ENCODE measurements around the gene UBXN2A.
"Not testable (repeated sequence)": the region's sequence is repeated elsewhere in the genome, so short reads cannot be mapped to it uniquely, and the experiment has no call there.

The UBXN2A gene

DNA sequence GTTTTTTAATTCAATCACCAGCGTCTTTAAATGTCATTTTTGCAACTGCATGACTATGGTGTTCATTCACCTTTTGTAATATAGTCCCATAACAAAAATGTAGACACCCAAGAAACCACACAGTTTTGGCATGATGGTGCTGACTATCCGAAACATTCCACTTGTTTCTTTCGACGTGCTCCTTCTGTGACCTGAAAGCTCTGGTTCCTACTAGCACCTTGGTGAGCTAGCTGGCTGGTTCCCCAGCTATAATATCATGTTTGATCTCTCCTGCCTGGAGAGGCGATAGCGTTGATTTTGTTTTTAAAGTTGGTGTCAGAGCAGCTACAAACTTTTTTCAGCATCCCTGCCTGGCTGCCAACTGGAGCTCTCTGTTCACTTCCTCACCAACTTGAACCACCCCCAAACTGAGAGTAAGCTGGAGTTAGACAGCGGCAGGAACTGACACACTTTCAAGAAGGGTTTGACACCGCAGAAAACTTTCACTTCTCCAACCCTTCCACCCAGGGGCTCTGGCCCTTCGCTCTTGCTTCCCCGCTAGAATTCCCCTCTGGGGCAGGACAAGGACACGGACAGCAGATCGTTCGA, 14.5 kb upstream of the UBXN2A start:
- Mint-ChIP-seq H3K4me1 (peaks cover 45% of the 10 kb centered on the region), H3K36me3 (peaks cover 13% of the 10 kb centered on the region), H3K9me3 (no peaks in the 10 kb centered on the region), H3K27ac (peak overlapping the region; percentile 99), H3K4me3 (peak overlapping the region; percentile 96)
- DNase-seq (ENCODE audit: low spot score in 2 of 2) (peak in 1 of 2 donors; percentile 44), ATAC-seq (peak; percentile 66)

DNA sequence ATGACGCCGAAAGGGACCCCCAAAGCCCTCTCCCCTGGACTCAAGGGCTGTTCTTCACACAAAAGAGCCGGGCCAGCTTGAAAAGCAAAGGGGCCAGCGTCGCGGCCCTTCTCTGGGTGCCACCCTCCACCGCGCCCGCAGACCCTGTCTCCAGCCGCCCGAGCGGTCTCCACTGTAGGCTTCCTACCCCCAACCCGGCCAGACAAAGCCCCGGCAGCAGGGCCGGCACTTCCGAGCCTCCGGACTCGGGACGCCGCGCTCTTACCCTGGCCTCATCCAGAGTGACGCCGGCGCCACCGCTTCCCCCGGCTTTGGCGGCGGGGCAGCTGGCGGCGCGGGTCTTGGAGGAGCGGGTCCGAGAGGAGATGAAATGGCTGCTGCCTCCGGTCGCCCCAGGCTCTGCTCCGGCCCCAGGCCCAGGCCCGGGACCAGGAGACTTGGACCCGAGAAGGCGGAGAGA, 13.9 kb upstream of the UBXN2A start:
- DNase-seq (ENCODE audit: low spot score in 2 of 2) = peak; percentile 35 to 84
- ATAC-seq = peak; percentile 38
- H3K4me1 Mint-ChIP-seq = peaks cover 45% of the 10 kb centered on the region

DNA sequence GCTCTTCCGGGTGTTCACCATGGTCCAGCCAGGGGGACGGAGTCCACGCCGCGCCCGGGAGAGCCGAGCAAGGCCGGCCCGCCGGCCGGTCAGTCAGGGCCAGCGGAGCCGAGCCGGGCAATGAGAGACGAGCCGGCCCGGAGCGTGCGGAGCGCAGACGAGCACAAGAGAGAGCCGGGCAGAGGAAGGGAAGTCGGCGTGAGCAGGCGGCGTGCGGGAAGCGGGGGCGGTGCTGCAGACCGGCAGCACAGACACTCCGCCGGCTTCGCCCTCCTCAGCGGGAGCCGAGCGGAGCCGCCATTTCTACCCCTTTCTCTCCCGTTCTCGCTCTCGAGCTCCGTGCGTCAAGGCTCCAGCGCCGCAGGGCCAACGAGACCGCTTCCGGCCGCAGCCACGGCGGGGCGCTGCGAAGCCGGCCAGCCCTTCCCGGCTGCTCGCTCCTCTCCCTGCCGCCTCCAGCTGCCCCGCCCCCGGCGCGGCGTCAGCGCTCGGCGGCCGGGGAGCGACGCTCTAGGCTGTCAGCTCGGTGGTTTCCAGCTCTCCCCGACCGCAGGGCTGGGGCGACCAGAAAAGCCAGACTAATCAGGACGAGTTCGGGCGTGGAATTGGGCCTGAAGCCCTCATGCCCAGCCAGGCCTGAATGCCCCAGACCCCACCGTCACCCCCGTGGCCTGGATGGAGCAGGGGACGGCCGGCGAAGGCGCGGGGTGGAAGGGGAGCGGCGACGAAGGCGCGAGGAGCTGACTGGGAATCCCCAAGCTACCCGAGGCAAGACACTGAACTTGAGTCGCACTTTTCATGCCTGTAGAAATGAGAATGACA, 13.3 kb upstream of the UBXN2A start, which contains the start of gene ATAD2B:
Gene ATAD2B (minus strand): TSS at position 374 of the 822 bp plus-strand sequence. CDS start 353 bp downstream, at position 21.
- H3K4me3 Mint-ChIP-seq = peak within 1 kb of the TSS; percentile 96
- peak; percentile 97 for DNase-seq (ENCODE audit: low spot score in 2 of 2)
- no peaks in the 10 kb centered on the region for H3K9me3 Mint-ChIP-seq
- H3K27ac Mint-ChIP-seq = peak within 1 kb of the TSS; percentile 99
- peak; percentile 88 for ATAC-seq
- peaks cover 44% of the 10 kb centered on the region for H3K4me1 Mint-ChIP-seq
- H3K36me3 Mint-ChIP-seq = peaks cover 13% of the 10 kb centered on the region

More for the DNA sequence above, 13.9 kb upstream of the UBXN2A start:
- Mint-ChIP-seq H3K36me3 (peaks cover 13% of the 10 kb centered on the region), H3K9me3 (no peaks in the 10 kb centered on the region), H3K27ac (peak overlapping the region; percentile 99), H3K4me3 (peak overlapping the region; percentile 96)

DNA sequence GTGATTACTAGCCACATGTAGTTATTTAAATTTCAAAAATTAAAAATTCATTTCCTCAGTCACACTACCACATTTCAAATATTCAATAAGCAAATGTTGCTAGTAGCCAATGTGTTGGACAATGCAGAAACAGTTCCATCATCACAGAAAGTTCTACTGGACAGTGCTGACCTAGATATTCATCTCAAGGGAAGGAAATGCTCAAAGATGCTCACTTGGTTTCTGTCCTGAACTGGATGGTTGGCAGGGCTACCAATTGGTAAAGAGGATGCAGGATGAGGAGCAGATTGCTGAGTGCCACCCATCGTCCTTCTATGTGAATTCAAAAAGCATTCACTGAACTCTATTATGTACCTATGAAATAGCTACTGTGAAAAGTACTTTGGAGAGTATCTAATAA, 6.0 kb upstream of the UBXN2A start:
- DNase-seq (ENCODE audit: low spot score in 2 of 2) (no peak), ATAC-seq (no peak)
- Mint-ChIP-seq H3K4me1 (peaks cover 6% of the 10 kb centered on the region), H3K4me3 (no peak overlapping the region), H3K9me3 (no peaks in the 10 kb centered on the region), H3K27ac (no peak overlapping the region), H3K36me3 (peaks cover under 1% of the 10 kb centered on the region)

DNA sequence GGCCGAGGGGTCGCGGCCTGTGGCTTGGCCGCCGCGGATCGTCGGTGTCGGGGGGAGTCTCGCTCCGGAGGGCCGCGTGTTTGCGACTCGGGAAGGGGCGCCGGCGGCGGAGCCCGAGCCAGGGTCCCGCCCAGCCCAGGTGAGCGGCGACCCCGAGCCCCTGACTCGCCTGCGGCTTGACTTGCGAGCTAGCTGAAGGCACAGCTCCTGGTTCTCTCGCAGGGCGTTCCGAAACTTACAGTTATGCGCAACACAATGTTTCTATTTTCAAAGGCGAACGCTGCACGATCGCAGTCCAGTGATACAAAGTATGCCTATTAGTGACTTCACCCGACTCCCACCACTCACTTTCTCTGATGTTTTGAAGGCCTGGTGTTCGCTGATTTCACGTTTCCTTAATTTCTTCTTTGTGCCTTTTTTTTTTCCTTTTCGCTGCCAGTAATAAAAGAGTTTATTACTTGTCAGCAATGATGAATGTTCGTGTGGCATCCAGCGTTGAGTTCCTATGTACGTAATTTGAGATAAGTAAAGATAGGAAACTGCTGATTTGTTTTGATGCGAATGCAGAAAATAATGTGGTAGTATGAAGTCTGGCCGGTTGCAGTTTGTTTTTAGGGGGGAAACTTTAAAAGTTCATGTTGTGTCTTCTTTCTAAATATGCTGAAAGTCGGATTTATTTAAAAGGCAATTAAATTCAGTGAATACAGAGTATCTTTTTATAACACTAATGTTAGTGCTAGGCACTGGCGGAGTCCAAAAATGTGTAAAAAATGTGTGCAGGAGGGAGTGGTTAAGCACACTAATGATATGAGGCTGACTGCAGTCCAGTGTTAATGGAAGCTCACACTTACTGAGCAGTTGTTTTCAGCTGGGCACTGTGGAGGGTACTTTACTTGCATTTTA, 706 bp downstream of the UBXN2A start:
- peaks cover 36% of the 10 kb centered on the region for H3K4me1 Mint-ChIP-seq
- peaks cover 6% of the 10 kb centered on the region for H3K36me3 Mint-ChIP-seq
- no peaks in the 10 kb centered on the region for H3K9me3 Mint-ChIP-seq
- no peak for DNase-seq (ENCODE audit: low spot score in 2 of 2)
- peak; percentile 80 for ATAC-seq
- H3K27ac Mint-ChIP-seq = peak overlapping the region; percentile 4
- H3K4me3 Mint-ChIP-seq = peak overlapping the region; percentile 86

DNA sequence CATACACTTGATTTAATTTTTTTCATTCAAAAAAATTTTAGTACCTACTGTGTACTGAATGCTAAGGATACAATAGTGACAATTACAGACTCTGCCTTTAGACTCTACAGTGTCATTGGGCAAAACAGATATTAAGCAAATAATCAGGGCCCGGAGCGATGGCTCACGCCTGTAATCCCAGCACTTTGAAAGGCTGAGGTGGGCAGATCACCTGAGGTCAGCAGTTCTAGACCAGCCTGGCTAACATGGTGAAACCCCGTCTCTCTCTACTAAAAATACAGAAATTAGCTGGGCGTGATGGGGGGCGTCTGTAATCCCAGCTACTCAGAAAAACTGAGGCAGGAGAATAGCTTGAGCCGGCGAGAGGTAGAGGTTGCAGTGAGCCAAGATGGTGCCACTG, 1.4 kb downstream of the UBXN2A start:
- Mint-ChIP-seq H3K27ac (no peak overlapping the region), H3K4me3 (peak overlapping the region; percentile 86), H3K36me3 (peaks cover 6% of the 10 kb centered on the region), H3K9me3 (no peaks in the 10 kb centered on the region), H3K4me1 (peaks cover 36% of the 10 kb centered on the region)
- ATAC-seq = no peak
- DNase-seq (ENCODE audit: low spot score in 2 of 2) = no peak

DNA sequence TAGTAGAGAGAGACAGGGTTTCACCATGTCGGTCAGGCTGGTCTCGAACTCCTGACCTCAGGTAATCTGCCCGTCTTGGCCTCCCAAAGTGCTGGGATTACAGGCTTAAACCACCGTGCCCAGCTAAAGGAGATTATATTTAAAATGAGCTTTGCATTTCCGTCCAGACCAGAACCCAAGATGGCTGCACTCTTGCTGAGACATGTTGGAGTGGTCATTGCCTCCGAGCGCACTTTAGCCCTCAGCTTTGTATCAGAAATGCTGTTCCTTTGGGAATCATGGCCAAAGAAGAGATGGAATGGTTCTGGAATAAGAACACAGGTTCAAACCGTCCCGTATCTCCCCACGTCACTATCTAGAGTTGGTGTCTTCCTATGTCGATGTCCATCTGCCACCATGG, 3.4 kb downstream of the UBXN2A start:
- ATAC-seq (no peak), DNase-seq (ENCODE audit: low spot score in 2 of 2) (no peak)
- Mint-ChIP-seq H3K27ac (no peak overlapping the region), H3K36me3 (peaks cover 6% of the 10 kb centered on the region), H3K9me3 (no peaks in the 10 kb centered on the region), H3K4me1 (peaks cover 36% of the 10 kb centered on the region), H3K4me3 (no peak overlapping the region)

DNA sequence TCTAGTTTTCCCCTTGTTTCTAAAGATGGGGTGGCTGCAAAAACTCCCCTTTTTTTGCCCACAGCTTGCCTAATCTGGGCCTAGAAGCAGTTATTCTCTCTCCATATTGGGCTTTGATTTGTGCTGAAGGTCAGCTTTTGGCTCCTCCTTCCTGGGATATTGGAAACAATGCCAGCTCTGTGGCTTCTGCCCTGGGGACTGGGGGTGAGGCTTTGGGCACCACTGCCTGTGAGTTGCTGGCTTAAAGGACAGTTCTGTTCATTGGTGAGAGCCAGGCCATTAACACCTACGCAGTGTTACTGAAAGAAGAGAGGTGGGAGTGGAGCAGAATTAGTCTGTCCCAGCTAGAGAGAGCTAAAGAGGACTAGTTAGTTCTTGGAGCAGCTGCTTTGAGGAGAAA, 4.3 kb downstream of the UBXN2A start:
- ATAC-seq (no peak), DNase-seq (ENCODE audit: low spot score in 2 of 2) (no peak)
- Mint-ChIP-seq H3K27ac (peak overlapping the region; percentile 7), H3K9me3 (no peaks in the 10 kb centered on the region), H3K4me3 (no peak overlapping the region), H3K36me3 (peaks cover 3% of the 10 kb centered on the region), H3K4me1 (peaks cover 28% of the 10 kb centered on the region)

DNA sequence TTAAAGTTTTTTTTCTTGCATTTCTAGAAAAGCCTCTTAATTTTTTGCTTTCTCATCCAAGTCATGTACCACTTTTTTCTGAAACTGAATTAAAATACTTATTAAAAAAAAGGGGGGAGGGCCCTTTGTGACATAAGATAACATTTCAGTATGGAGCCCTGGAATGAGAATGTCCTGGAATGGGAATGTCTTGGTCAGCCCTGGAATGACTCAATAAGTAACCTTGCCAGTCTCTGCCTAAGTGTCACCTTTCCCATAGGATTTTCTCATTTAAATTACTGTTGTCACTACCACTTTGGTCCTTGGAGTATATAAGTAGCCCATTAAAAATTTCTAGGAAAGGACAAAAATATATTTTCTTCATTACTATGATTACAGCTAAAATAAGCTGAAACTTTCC, 4.7 kb downstream of the UBXN2A start:
- Mint-ChIP-seq H3K4me1 (peaks cover 26% of the 10 kb centered on the region), H3K27ac (no peak overlapping the region), H3K36me3 (no peaks in the 10 kb centered on the region), H3K9me3 (no peaks in the 10 kb centered on the region), H3K4me3 (no peak overlapping the region)
- DNase-seq (ENCODE audit: low spot score in 2 of 2) = no peak
- ATAC-seq = no peak

DNA sequence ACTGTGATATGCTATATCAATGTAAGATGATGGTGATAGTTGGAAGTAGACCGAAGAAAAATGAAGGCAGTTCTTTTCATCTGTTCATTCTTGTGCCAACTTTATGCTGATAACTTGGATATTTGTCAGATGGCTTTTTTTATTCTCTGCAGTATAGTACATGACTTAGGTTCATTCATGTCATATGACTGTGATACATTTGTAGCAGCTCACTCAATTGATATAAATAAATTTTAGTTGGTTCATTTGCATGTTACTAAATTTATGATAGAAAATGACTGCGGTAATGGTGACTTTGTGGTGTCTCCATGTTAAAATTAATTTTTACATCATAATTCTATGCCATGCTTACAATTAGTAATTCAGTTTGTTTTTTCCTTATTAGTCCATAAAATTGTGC, 7.1 kb downstream of the UBXN2A start:
- Mint-ChIP-seq H3K4me1 (peaks cover 9% of the 10 kb centered on the region), H3K36me3 (no peaks in the 10 kb centered on the region), H3K27ac (no peak overlapping the region), H3K9me3 (no peaks in the 10 kb centered on the region), H3K4me3 (no peak overlapping the region)
- DNase-seq (ENCODE audit: low spot score in 2 of 2) (no peak), ATAC-seq (no peak)

DNA sequence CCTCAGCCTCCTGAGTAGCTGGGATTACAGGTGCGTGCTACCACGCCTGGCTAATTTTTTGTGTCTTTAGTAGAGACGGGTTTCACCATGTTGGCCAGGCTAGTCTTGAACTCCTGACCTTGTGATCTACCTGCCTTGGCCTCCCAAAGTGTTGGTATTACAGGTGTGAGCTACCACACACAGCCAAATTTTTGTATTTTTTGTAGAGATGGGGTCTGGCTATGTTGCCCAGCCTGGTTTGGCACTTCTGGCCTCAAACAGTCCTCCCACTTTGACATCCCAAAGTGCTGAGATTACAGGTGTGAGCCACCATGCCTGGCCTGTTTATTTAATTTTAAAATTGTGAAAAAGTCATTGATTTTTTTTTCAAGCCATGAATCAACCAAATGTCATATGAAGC, 12.3 kb downstream of the UBXN2A start:
- not testable (repeated sequence) for ATAC-seq; H3K4me1 Mint-ChIP-seq; H3K36me3 Mint-ChIP-seq; H3K4me3 Mint-ChIP-seq; H3K27ac Mint-ChIP-seq; H3K9me3 Mint-ChIP-seq; DNase-seq (ENCODE audit: low spot score in 2 of 2)

DNA sequence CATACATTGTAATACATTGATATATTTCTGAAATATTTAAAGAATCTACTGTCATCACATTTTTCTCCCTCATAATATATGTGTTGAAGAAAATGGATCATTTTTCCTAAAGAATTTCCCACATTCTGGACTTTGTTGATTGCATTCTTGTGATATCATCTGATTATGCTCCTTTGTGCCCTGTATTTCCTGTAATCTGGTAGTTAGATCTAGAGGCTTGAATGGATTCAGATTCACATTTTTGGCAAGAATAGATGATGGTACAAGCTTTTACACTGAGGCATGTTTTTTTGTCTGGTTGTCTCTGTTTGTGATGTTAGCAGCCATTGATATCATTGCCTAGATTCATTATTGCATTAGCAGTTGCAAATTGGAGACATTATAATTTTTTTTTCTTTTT, 13.4 kb downstream of the UBXN2A start:
- Mint-ChIP-seq H3K27ac (no peak overlapping the region), H3K4me3 (no peak overlapping the region), H3K9me3 (no peaks in the 10 kb centered on the region), H3K36me3 (peaks cover 1% of the 10 kb centered on the region), H3K4me1 (peaks cover 5% of the 10 kb centered on the region)
- ATAC-seq = no peak
- no peak for DNase-seq (ENCODE audit: low spot score in 2 of 2)

DNA sequence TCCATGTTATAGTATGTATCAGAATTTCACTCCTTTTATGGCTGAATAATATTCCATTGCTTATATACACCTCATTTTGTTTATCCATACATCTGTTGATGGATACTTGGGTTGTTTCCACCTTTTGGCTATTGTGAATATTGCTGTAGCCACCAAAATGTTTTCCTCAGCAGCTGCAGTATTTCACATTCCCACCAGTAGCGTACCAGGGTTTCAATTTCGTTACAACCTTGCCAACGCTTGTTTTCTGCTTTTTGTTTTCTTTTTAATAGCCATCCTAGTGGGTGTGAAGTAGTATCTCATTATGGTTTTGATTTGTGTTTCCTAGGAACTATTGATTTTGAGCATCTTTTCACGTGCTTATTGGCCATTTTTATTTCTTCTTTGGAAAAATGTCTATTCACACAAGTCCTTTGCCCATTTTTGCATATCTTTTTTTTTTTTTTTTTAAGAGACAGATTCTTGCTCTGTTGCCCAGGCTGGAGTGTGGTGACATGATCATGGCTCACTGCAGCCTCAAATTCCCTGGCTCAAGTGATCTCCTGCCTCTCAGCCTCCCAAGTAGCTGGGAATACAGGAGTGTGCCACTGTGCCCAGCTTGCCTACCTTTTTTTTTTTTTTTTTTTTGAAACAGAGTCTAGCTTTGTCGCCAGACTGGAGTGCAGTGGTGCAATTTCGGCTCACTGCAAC, 14.2 kb downstream of the UBXN2A start:
- Mint-ChIP-seq H3K27ac (no peak overlapping the region), H3K9me3 (no peaks in the 10 kb centered on the region), H3K36me3 (peaks cover 6% of the 10 kb centered on the region), H3K4me1 (peaks cover 5% of the 10 kb centered on the region), H3K4me3 (no peak overlapping the region)
- no peak for ATAC-seq
- DNase-seq (ENCODE audit: low spot score in 2 of 2) = no peak

DNA sequence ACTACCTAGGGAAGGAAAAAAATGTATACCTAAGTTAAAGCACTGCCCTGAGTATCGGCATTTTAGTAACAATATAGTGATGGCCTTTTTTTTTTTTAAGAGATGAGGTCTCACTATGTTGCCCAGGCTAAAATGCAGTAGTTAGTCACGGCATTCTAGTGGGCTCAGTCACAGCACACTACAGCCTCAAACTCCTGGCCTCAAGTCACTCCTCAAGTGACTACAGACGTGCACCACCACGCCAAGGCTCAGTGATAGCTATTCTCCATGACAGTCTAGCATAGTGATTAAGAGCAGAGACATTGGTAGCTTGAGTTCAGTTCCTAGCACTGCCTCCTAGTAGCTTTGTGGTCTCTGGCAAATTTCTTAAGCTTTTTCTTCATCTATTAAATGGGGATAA, 27.6 kb downstream of the UBXN2A start:
- no peak overlapping the region for H3K4me3 Mint-ChIP-seq
- ATAC-seq (no peak), DNase-seq (ENCODE audit: low spot score in 2 of 2) (no peak)
- H3K9me3 Mint-ChIP-seq = no peaks in the 10 kb centered on the region
- no peaks in the 10 kb centered on the region for H3K4me1 Mint-ChIP-seq
- H3K27ac Mint-ChIP-seq = no peak overlapping the region
- peaks cover 18% of the 10 kb centered on the region for H3K36me3 Mint-ChIP-seq

DNA sequence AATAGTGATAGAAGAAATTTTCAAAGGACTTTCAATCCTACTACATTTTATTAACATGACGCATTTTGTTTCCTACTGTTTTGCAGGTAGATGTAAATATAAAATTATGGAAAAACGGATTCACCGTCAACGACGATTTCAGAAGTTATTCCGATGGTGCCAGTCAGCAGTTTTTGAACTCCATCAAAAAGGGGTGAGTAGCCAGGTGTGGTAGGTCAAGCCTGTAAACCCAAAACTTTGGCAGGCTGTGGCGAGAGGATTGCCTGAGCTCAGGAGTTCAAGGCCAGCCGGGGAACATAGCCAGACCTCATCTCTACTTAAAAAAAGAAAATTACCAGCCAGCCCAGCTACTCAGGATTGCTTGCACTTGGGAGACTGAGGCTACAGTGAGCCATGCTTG, 36.6 kb downstream of the UBXN2A start:
- Mint-ChIP-seq H3K36me3 (peaks cover 41% of the 10 kb centered on the region), H3K9me3 (no peaks in the 10 kb centered on the region), H3K4me3 (no peak overlapping the region), H3K4me1 (no peaks in the 10 kb centered on the region), H3K27ac (no peak overlapping the region)
- no peak for ATAC-seq
- no peak for DNase-seq (ENCODE audit: low spot score in 2 of 2)
